ENCODE measurements around the gene HERC6.

- TF ChIP-seq CTCF (conservative IDR thresholded peaks at IDR 0.05) (no peak), ZFX (IDR thresholded peaks at IDR 0.05) (no peak)
Observed at GRCh38 chr4:88366460-88366859, 12.2 kb upstream of the HERC6 start.

All from C4-2B (cell line).